ENCODE data around the gene ANKRD39.
"Not testable (repeated sequence)": the region's sequence is repeated elsewhere in the genome, so short reads cannot be mapped to it uniquely, and the experiment has no call there.

The ANKRD39 gene

DNA sequence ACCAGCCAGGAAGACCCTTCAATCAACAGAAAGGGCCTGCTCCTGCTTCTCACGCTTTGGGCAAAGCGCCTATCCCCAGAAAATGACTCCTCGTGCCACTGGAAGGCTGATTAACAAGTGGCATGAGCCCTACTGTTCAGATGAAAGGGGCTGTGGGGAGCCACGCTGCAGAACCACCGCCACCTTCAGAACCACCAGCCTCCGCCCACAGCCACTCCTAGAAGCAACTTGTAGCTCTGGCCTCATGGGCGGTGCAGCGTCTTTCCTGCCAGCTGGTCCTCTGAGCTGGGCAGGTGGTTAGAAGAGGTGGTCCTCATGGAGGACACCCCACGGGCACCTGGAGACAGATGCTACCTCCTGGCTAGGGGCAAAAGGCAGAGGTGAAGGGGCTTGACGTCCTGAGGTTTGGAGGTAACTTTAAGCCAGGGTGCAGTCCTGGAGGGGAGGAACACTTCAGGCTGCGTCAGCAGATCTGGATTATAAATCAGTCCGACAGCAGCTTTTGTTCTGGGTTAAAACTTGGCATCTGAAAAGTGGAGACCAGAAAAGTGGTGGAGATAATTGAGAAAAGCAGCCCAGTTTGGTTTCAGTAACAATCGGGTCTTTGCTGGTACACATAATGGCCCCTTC lies 12.9 kb upstream of the ANKRD39 start:
- no peak for DNase-seq

GRCh38 chr2:96869822-96870625 lies 12.2 kb upstream of the ANKRD39 start, which contains the start of gene SEMA4C:
TSS of gene SEMA4C (minus strand) at chr2:96870080. CDS start at chr2:96867886, 2,194 bp downstream.
- no peak for DNase-seq

DNA sequence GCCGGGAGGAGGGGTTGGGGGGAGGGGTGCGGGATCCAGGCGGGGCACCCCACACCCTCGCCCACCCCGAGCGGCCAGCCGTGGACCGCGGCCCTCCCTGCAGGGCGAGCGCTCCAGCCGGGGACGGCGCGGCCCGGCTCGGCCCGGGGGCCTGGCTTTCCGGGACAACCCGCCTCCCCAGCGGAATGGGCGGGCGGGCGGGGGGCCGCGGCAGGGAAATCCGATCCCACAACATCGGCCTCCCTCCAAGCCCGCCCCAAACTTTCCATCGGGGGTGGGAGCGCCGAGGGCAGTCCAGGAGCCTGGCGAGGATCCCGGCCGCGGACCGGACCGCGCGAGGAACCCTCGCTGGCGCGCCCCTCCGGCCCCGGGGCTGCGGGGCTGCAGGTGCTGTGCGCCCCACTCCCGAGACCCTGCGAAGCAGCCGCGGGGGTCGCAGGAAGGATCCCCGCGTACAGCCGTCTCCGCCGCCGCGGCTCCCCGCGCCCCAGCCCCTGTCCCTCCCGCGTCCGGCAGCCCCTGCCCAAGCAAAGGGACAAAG lies 11.5 kb upstream of the ANKRD39 start:
- DNase-seq, result no peak

DNA sequence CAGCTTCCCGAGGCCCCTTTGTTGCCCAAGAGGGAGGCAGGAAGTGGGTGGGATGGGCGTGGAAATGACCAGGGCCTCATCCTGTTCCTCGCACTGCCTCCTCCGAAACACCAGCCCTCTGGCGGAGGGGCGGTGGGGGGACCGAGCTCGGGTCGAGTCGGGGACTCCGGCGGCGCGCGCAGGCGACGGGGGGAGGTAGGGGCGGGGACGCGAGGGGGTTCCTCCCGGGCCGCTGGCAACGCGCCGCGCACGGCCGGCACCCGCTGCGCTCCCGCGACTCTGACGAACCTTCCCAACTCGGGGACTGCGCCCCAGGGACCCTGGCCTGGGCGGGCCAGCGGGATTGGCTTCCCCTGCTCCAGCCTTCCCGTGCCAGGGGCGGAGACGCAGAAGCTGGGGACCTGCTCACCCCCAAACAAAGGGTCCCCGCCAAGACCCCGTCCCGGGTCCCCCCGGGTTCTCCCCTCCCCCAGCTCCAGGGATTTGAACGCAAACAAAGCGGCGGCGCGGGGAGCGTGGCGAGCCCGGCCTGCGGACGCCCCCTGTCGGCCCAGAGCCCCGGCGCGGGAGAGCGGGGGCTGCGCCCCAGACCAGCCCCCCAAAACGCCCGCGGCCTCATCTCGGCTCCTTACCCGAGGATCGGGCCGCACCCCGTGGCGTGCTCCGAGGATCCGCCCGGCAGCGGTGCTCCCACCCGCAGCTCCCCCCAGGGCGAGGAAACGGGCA lies 10.9 kb upstream of the ANKRD39 start:
- peak; percentile 81 for DNase-seq

DNA sequence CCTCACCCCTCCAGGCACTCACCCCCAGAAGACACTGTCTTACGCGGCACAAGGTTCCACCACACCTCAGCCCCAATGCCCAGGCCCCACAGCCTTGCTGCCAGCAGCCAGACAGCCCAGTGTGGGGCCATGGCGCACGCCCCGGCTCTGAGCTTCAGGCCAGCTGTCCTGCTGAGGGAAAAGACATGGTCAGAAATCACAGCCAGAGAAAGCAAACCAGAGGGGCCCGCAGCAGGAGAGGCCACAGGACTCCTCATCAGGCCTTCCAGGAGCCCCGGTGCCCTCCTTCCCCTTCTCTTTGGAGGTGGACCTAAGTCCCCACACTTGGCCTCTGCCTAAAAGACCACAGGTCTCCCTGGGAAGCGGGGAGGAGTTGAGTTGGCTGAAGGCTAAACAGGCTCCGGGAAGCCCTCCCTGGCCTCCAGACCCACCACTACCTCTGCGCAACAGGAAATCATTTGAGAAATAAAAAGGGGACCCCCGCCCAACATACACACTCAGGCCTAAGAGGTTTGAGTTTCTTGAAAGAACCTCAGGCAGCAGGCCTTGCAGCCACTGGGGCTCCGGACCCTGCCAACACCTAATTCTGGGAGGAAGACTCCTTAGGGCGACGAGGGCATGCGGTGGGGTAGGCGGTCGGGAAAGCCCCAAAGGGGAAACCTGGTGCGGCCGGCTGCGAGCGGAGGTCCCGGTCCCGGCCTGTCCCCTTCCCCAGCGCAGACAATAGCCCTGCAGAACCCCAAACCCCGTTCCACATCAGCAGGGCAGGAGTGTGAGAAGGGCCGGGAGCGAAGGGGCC lies 10.1 kb upstream of the ANKRD39 start:
- DNase-seq, result no peak

DNA sequence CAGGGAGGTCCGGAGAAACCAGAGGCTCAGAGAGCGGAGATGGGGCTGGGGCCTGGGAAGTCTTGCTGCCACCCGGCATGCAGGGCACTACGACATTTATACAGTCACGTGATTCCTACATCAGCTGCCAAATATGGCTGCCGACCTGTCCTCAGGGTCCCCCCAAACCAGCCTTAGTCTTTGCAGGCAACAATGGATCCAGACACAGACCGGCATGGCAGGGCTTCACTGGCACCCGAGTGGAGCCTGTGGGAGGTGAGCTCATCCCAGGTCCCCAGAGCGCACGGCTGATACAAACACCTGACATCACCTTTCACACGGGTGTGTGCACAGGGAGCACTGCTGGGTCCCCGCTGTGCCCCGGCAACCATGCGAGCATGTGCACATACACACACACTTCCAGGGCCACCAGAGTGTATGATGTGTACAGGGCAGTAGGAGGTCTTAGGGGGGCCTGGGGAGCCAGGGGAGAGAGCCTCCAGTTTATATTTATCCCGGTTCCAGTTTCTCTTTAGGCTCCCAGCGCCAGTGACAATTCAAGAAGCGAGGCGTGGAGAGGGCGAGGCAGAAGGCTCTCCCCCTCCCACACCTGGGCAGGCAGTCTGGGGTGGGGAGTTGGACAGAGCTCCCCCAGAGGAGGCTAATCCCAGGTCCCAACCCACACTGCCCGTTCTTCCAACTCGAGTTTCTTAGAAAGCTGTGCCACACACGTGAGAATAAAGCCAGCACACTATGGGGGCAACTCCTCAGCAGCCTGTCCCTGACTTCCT lies 9.4 kb upstream of the ANKRD39 start:
- DNase-seq, result no peak

DNA sequence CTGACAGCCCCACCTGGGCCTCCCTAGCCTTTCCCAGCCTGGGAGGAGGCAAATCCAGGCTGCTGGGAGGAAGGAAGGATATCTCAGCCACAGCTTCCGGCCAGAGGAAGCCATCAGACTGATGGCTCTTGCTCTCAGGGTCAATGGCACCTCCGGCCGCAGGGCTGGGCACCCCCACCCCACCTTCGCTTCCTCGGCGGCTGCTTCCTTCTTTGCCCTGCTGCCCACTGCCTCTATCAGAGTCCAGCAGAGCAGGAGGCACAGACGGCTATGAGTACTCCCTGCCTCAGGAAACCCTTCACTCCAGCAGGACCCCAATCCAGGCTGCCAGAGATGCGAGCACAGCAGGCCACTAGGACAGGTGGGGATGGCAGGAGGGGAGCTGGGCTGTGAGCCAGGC lies 8.8 kb upstream of the ANKRD39 start:
- DNase-seq, result no peak

GRCh38 chr2:96866149-96866548 lies 8.3 kb upstream of the ANKRD39 start:
- no peak for DNase-seq

GRCh38 chr2:96865654-96866053 lies 7.8 kb upstream of the ANKRD39 start:
- DNase-seq, result no peak

DNA sequence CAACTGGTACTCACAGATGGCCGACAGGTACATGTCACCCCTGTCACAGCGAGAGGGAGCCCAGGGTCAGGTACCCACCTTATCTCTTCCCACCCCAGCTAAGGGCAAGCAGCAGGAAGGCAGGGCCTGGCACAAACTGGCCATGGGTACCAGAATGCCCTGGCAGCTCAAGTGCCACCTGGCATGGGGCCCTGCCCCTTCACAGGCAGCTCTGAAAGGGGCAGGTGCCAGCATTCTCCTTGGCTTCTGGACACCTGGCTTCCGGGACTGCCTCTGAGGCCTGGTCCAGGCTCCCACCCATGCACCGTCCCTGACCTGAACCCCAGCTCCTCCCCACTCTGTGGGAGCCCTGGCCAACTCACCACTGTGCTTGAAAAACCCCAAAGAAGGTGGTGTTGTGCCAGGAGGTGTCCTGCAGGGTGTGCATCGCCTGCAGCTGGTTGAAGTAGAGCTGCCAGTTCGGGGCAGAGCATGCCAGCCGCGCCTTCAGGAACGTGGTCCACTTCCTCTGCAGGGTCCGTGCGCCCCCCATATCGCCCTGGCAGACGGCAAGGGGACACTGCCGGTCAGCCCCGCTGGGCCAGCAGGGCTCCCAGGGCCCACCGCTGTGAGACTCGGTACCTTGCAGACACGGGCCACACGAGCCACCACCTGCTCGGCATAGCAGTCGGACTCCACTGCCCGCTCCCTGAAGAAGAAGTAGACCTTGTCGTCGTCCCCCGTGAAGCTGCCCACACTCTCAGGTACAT lies 6.7 kb upstream of the ANKRD39 start:
- DNase-seq, result no peak

- no peak for DNase-seq
Measured at GRCh38 chr2:96863575-96864342, 5.9 kb upstream of the ANKRD39 start.

DNA sequence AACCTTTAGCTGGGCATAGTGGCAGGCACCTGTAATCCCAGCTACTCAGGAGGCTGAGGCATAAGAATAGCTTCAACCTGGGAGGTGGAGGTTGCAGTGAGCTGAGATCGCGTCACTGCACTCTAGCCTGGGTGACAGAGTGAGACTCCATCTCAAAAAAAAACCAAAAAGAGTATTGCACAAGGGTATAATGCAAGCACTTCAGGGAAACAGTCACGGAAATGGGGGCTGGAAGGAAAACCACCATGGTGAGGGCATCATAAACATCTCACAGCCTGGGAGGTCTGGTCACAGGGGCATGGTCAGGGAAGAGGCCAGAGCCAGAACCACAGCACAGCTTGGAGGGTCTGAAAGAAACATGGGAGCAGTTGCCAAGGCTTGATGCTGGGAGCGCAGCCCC lies 5.2 kb upstream of the ANKRD39 start:
- not testable (repeated sequence) for DNase-seq

DNA sequence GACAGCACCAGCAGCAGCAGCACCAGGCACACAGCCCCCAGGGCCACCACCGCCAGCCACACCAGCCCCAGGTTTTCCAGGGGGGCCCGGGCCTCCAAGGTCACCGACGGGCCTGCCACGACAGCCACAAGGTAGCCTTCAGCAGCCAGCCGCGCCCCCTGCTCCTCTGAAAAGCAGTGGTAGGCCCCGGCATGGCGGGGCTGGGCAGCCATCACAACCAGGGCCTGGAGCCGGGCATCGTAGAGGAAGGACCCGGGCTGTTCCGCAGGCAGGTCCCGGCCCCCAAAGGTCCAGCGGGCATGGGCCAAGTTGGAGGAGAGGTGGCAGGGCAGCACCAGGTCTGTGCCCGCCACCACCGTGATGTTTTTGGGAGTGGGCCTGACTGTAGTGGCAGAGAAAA lies 3.3 kb upstream of the ANKRD39 start:
- DNase-seq, result no peak

DNA sequence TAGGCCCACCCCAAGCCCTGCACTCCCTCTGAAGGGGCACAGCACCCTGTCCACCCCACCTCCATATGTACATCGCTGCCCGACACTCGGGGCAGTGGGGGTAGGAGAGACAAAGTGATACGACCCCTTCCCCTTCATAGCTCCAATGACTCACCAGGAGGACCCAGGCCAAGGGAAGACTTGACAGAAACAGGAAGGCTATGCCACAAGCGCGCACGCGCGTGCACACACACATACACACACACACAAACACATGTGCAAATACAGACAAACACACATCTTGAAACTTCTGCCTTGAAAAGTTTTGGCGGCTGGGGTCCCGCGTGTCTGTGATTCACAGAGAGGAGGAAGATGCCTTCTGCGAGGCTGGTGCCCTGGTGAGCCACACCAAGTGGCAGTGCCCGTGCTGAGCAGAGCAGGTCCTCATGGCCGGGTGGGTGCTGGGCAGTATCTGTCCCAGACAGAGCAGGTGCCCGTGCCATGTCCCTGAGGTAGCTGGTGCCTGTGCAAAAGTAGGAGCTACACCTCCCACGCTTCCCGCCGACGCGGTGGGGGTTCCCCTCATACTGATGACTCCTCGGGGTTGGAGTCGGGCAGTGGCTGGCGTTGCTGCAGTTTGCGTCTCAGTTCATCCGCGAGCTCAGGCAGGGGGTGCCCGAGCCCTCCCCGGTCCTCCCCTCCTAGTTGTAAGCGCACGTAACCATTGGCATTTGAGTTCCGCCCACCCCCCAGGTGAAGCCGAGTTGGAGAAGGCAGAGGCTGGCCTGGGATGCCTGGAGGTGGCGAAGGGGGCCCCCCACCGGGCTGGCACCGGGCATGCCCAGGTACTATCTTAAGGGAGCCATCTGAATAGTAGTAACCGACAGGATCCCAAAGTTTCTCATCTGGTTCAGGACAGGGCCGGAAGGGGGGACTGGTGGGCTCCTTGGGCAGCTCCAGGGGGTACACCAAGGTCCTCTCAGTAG lies 2.5 kb upstream of the ANKRD39 start:
- no peak for DNase-seq

DNA sequence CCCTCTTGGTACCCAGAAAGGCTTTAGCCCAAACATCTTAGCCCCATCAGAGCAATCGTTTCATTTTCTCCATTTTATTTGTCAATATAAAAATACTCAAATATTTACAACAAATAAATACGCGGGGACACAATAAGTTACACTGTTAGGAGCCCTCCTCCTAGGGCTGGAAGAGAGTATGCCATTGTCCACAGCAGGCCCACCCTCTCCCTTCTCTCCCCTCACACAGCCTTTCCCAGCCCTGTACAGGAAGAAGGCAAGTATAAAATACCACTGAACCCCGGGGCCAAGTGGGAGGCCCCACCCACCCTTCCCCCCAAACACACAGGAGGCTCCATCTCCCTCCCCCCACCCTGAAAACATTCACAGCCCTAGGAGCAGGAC lies 1.9 kb upstream of the ANKRD39 start:
- DNase-seq, result no peak

DNA sequence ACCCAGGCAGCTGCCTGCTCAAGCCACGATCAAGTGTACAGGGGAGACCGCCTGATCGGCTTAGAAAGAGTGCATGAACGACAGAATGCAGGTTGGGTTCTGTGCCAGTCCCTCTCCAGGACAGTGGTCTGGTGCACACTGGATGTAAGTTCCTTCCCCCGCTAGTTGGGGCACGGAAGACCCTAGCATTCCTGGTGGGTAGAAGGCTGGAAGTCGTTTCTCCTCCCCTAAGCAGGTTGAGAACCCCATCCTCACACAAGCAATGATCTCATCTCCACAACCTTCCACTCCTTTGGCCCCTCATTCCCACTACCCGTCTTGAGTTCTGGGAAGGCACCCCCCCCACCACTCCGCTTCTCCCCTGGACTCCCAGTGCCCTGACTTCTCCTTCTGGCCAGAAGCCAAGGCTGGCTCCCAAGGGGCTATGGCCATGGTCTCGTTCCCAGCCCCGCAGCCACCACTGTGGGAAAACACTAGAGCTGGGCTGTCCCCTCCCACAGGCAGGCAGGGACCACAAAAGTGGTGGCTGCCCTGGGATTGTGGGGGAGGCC lies 1.4 kb upstream of the ANKRD39 start:
- no peak for DNase-seq

DNA sequence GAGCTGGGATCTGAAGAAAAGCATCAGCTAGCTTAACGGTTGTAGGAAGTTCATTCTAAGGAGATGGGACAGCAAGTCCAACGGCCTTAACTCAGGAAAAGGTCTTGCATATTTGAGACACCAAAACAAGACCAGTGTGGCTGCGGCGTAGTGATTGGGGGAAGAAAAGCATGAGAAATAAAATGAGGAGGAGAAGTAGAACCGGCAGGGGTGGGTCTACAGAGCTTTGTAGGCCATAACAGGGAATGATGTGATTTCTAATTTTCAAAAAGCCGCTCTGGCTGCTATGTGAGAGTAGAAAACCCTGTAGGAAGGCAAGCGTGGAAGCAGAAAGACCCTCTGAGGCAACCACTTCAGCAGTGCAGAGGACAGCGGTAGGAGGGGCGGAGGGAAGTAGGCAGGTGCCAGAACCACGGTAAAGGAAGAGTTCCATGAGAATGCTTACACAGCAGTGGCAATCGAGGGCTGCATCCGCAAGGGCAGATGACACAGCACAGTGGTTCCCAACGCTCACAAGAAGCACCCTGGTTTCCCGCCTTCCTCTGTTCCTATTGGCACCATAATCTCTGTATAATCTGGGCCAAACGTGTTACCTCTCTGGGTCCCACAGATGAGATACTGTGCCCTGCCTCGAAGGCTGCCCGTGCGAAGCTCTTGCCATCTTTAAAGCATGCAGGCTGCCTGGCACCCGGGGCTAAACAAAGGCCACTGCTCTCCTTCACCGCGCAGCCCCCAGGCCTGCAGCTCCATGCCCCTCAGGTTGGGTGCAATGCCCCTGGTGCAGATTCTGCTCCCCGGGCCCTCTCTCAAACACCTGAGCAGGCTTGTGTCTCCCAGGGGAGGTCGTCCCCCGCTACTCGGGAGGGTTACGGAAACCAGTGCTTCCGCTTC lies 795 bp downstream of the ANKRD39 start:
- peak; percentile 37 for DNase-seq

- DNase-seq, result no peak
Measured at GRCh38 chr2:96853321-96853720, 4.5 kb downstream of the ANKRD39 start.
